SK-N-SH (cell line): ENCODE results near the gene LAMA4.

Source experiments
- CHD2 ChIP-seq: fragments of 150-350 bp; IDR thresholded peaks from 2 replicates; pipeline ENCODE4 v1.6.1; 2018; ENCODE audit warnings: low read length; ENCODE audit not compliant: partially characterized antibody
- CTCF ChIP-seq: fragments of 200-600 bp; sonication (generic); IDR thresholded peaks from 2 replicates; pipeline ENCODE4 v1.6.1; 2017; ENCODE audit warnings: antibody characterized with exemption, mild to moderate bottlenecking, moderate library complexity
- FOXM1 ChIP-seq: IDR thresholded peaks from 2 replicates; pipeline ENCODE4 v1.4.0; 2012; ENCODE audit warnings: low read depth, mild to moderate bottlenecking
- NFIC ChIP-seq: IDR thresholded peaks from 2 replicates; pipeline ENCODE4 v1.4.0; 2012; ENCODE audit warnings: borderline replicate concordance
- RAD21 ChIP-seq: IDR thresholded peaks from 2 replicates; pipeline ENCODE4 v1.6.1; 2012; ENCODE audit warnings: mild to moderate bottlenecking, low read length
- RXRA ChIP-seq: IDR thresholded peaks from 2 replicates; pipeline ENCODE4 v1.4.0; 2012; ENCODE audit warnings: low read depth, mild to moderate bottlenecking, borderline replicate concordance
- TAF1 ChIP-seq: IDR thresholded peaks from 2 replicates; pipeline ENCODE4 v1.6.1; 2012; ENCODE audit warnings: low read depth, mild to moderate bottlenecking, low read length, moderate library complexity, borderline replicate concordance
- YY1 ChIP-seq: IDR thresholded peaks from 2 replicates; pipeline ENCODE4 v1.4.0; 2012; ENCODE audit warnings: low read depth, mild to moderate bottlenecking

DNA sequence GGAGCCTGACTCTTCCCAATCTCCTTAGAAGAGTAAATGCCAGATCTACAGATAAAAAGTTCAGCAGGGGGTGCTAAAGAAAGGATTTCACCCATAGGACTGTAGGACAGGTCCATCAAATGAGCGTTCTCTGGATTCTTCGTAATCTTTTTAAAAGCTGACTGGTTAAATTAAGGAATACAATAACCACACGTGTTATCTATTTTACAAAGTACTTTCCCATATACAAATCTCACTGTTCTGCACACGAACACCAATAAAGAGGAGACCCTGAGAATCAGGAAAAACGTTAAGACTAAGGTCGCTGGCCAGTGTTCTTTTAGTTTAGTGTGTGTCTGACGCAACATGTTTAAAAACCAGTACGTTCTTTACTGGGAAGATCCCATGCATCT is 167.6 kb downstream of the LAMA4 start:
- TF ChIP-seq RXRA = no peak
- peak; percentile 56 for TF ChIP-seq CTCF
- no peak for TF ChIP-seq FOXM1
- TF ChIP-seq TAF1 = no peak
- no peak; the same call in 1 of the 2 replicates for TF ChIP-seq YY1
- TF ChIP-seq RAD21 = peak; percentile 51
- TF ChIP-seq NFIC = no peak
- TF ChIP-seq CHD2 = no peak
